ENCODE data around the gene PI4K2B. TPM values are rescaled to one million over a fixed set of nuclear protein-coding genes. Genes with fewer than 3 reads are reported as not detected.
"Not testable (repeated sequence)": the region's sequence is repeated elsewhere in the genome, so short reads cannot be mapped to it uniquely, and the experiment has no call there.

The PI4K2B gene
- total and polyA plus RNA-seq, 10 of the 15 experiments (the other 5 are each of a cell fraction or from before 2014, with no cell fraction given) = 12.9 to 55.3 (median 40.7) TPM

DNA sequence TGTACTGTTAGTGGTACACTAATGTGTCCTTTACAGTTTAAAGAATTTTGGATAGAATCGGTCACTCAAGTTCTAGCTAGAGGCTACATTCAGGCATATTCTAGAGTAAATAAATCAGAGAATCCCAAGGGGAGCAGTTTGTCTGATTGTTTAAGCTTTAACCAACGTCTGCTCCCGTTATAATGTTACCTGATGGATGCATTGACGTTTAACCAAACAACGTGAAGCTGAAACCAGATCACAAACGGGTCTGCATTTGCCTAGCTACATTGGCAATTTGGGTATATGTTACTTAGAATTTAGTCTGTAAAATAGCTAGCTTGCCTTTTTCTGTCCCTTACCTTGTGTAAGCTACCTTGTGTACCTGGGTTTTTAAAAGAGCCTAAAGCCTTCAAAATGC, 1.6 kb downstream of the PI4K2B start:
- intact Hi-C loops (cut with micrococcal nuclease; ENCODE audit: unreplicated experiment) (loop anchor here (2.0 to 10.0 kb wide), 2 partner anchors 75 to 651 kb away; partner anchors contain the start of genes DHX15 and SEPSECS), in situ Hi-C loops (cut with MboI) (loop anchor here (10.0 kb wide), 1 partner anchor 651 kb away; the partner anchor contains the start of gene DHX15)
- H3K79me2 ChIP-seq (ENCODE audit: control insufficient read depth, insufficient read depth, low read length) = peaks cover 64% of the 10 kb centered on the region
- H3K4me2 ChIP-seq (ENCODE audit: control insufficient read depth, insufficient read depth) = peak overlapping the region; percentile 76
- ChIA-PET CTCF (interaction anchor here (0.8 to 4.5 kb wide), 14 partner anchors 18 to 255 kb away, joined by 3 to 32 read pairs (median 4); partner anchors contain the start of genes SEPSECS and ZCCHC4), POLR2A (interaction anchor here (0.6 to 4.4 kb wide), 8 partner anchors 16 to 161 kb away, joined by 3 to 49 read pairs (median 6); partner anchors contain the start of genes SEPSECS and ZCCHC4), RAD21 (ENCODE audit: unreplicated experiment) (interaction anchor here (1.7 to 4.1 kb wide), 5 partner anchors 18 to 132 kb away, joined by 9 to 21 read pairs (median 11); partner anchors contain the start of genes SEPSECS and ZCCHC4), SMC1A (ENCODE audit: uncharacterized antibody, unreplicated experiment) (interaction anchor here (0.9 to 5.4 kb wide), 6 partner anchors 12 to 133 kb away, joined by 4 to 38 read pairs (median 7); partner anchors contain the start of genes SEPSECS and ZCCHC4)
- no peak overlapping the region; the same call in 1 of the 2 replicates for H2AFZ ChIP-seq (ENCODE audit: control insufficient read depth, low read depth, low read length)
- peaks cover 11% of the 10 kb centered on the region for H3K4me1 ChIP-seq (ENCODE audit: control insufficient read depth, insufficient read depth, low read length)
- TF ChIP-seq SPI1 (IDR thresholded peaks at IDR 0.05; ENCODE audit: borderline replicate concordance, insufficient read depth, low read depth, low read length) (no peak), SMARCA5 (IDR thresholded peaks at IDR 0.05) (no peak), HDAC2 (IDR thresholded peaks at IDR 0.05) (no peak)
- no peaks in the 10 kb centered on the region for H3K27me3 ChIP-seq (replicated peaks in 1 of 2; ENCODE audit: control insufficient read depth in 2 of 2, insufficient read depth in 2 of 2, low read length in 1 of 2)
- DNase-seq (ENCODE audit: low read depth, low spot score) = no peak
- peaks cover 0 to 5% of the 10 kb centered on the region in 2 experiments; a peak in 1 of 4 replicates for H3K36me3 ChIP-seq (ENCODE audit: control insufficient read depth in 2 of 2, insufficient read depth in 2 of 2, low read length in 1 of 2)
- peaks cover 4% of the 10 kb centered on the region; the same call in 2 of the 3 replicates for H3K9me3 ChIP-seq (replicated peaks; ENCODE audit: control insufficient read depth, insufficient read depth, low read length)
- peak overlapping the region; percentile 87 for H3K27ac ChIP-seq (ENCODE audit: control insufficient read depth, insufficient read depth)
- peak; percentile 7 for FAIRE-seq
- H4K20me1 ChIP-seq (ENCODE audit: control insufficient read depth, insufficient read depth) = no peaks in the 10 kb centered on the region
- 4% methylated on average over 6 of the region's 6 CpGs for WGBS (ENCODE audit: insufficient coverage, insufficient replicate concordance, low lambda C conversion rate, missing lambda C conversion rate)
- ATAC-seq = no peak
- BruUV-seq (replicated peaks) = TSS peak; percentile 69
- peak overlapping the region; percentile 78 for H3K4me3 ChIP-seq
- H3K9ac ChIP-seq (ENCODE audit: control insufficient read depth, insufficient read depth, low read length) = peak overlapping the region; percentile 83

DNA sequence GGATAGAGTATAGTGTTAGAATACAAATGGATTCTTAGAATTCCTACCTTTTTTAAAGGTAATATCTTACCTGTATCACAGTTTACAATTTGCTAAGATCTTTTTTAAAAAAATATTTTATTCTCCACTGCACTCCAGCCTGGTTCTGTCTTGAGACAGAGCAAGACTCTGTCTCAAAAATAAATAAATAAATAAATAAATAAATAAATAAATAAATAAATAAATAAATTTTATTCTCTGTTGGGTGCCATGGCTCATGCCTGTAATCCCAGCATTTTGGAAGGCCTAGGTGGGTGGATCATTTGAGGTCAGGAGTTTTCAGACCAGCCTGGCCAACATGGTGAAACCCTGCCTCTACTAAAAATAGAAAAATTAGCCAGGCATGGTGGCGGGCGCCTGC, 2.2 kb downstream of the PI4K2B start:
- FAIRE-seq = not testable (repeated sequence)
- SMC1A ChIA-PET (ENCODE audit: uncharacterized antibody, unreplicated experiment) = interaction anchor here (1.2 to 5.4 kb wide), 6 partner anchors 11 to 132 kb away, joined by 6 to 38 read pairs (median 8); partner anchors contain the start of genes SEPSECS and ZCCHC4
- peak overlapping the region; percentile 83 for H3K9ac ChIP-seq (ENCODE audit: control insufficient read depth, insufficient read depth, low read length)

More for the DNA sequence above, 2.2 kb downstream of the PI4K2B start:
- H3K4me2 ChIP-seq (ENCODE audit: control insufficient read depth, insufficient read depth) = peak overlapping the region; percentile 76
- not testable (repeated sequence) for BruUV-seq (replicated peaks); H2AFZ ChIP-seq (ENCODE audit: control insufficient read depth, low read depth, low read length); ATAC-seq; H3K27me3 ChIP-seq (replicated peaks in 1 of 2; ENCODE audit: control insufficient read depth in 2 of 2, insufficient read depth in 2 of 2, low read length in 1 of 2); DNase-seq (ENCODE audit: low read depth, low spot score); H3K36me3 ChIP-seq (ENCODE audit: control insufficient read depth in 2 of 2, insufficient read depth in 2 of 2, low read length in 1 of 2); H3K9me3 ChIP-seq (replicated peaks; ENCODE audit: control insufficient read depth, insufficient read depth, low read length); H4K20me1 ChIP-seq (ENCODE audit: control insufficient read depth, insufficient read depth)
- peaks cover 11% of the 10 kb centered on the region for H3K4me1 ChIP-seq (ENCODE audit: control insufficient read depth, insufficient read depth, low read length)
- H3K27ac ChIP-seq (ENCODE audit: control insufficient read depth, insufficient read depth) = peak overlapping the region; percentile 87
- peaks cover 70% of the 10 kb centered on the region for H3K79me2 ChIP-seq (ENCODE audit: control insufficient read depth, insufficient read depth, low read length)
- intact Hi-C loops (cut with micrococcal nuclease; ENCODE audit: unreplicated experiment) (loop anchor here (10.0 kb wide), 1 partner anchor 651 kb away; the partner anchor contains the start of gene DHX15), in situ Hi-C loops (cut with MboI) (loop anchor here (10.0 kb wide), 1 partner anchor 651 kb away; the partner anchor contains the start of gene DHX15)
- ChIA-PET RAD21 (ENCODE audit: unreplicated experiment) (interaction anchor here (1.7 to 4.1 kb wide), 5 partner anchors 17 to 132 kb away, joined by 9 to 21 read pairs (median 11); partner anchors contain the start of genes SEPSECS and ZCCHC4), POLR2A (interaction anchor here (0.5 to 4.4 kb wide), 6 partner anchors 15 to 153 kb away, joined by 3 to 49 read pairs (median 8); partner anchors contain the start of genes SEPSECS and ZCCHC4), CTCF (interaction anchor here (0.8 to 4.5 kb wide), 12 partner anchors 17 to 255 kb away, joined by 3 to 32 read pairs (median 5); partner anchors contain the start of genes SEPSECS and ZCCHC4)
- WGBS (ENCODE audit: insufficient coverage, insufficient replicate concordance, low lambda C conversion rate, missing lambda C conversion rate) = 29% methylated on average over 2 of the region's 2 CpGs
- peak overlapping the region; percentile 78 for H3K4me3 ChIP-seq
